OCI-LY3 (cell line): Measurements from ENCODE around the gene IQCM.

Experiments used
- EZH2phosphoT487 ChIP-seq: fragments of 200-600 bp; shearing (Covaris generic); IDR thresholded peaks from 2 replicates; pipeline ENCODE4 v1.6.1; 2018; ENCODE audit warnings: antibody characterized with exemption, mixed run types, low read depth
- TF ChIP-seq, protein P1 (sequence below): fragments of 200-600, 300-600 bp; sonication (generic); IDR thresholded peaks from 2 replicates; pipeline ENCODE4 v1.5.1; 2014; ENCODE audit warnings: antibody characterized with exemption, low read length, low read depth

DNA sequence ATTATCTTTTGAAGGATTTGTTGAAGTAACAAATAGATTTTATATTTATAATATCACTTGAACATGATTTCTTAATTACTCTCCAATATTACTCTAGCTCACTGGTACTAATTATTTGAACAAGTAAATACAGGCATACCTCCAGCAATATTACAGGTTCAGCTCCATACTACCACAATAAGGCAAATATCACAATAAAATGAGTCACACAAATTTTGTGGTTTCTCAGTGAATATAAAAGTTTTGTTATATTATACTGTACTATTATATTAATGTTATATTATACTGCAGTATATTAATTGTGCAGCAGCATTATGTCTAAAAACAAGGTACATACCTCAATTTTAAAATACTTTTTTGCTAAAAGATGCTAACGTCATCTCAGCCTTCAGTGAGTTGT lies 22.4 kb upstream of the IQCM start:
- TF ChIP-seq, protein P1, sequence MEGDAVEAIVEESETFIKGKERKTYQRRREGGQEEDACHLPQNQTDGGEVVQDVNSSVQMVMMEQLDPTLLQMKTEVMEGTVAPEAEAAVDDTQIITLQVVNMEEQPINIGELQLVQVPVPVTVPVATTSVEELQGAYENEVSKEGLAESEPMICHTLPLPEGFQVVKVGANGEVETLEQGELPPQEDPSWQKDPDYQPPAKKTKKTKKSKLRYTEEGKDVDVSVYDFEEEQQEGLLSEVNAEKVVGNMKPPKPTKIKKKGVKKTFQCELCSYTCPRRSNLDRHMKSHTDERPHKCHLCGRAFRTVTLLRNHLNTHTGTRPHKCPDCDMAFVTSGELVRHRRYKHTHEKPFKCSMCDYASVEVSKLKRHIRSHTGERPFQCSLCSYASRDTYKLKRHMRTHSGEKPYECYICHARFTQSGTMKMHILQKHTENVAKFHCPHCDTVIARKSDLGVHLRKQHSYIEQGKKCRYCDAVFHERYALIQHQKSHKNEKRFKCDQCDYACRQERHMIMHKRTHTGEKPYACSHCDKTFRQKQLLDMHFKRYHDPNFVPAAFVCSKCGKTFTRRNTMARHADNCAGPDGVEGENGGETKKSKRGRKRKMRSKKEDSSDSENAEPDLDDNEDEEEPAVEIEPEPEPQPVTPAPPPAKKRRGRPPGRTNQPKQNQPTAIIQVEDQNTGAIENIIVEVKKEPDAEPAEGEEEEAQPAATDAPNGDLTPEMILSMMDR = no peak
- TF ChIP-seq EZH2phosphoT487 = no peak
